Measurements from ENCODE around the gene SPG7. TPM values are rescaled to one million over a fixed set of nuclear protein-coding genes. Genes with fewer than 3 reads are reported as not detected.
A peak's percentile ranks its signal among the peaks of the same experiment; 100 is the strongest.

Gene SPG7
- total and polyA plus RNA-seq, 2 of the 4 experiments (the other 2 are of a cell fraction): 94.6 to 96.8 TPM

DNA sequence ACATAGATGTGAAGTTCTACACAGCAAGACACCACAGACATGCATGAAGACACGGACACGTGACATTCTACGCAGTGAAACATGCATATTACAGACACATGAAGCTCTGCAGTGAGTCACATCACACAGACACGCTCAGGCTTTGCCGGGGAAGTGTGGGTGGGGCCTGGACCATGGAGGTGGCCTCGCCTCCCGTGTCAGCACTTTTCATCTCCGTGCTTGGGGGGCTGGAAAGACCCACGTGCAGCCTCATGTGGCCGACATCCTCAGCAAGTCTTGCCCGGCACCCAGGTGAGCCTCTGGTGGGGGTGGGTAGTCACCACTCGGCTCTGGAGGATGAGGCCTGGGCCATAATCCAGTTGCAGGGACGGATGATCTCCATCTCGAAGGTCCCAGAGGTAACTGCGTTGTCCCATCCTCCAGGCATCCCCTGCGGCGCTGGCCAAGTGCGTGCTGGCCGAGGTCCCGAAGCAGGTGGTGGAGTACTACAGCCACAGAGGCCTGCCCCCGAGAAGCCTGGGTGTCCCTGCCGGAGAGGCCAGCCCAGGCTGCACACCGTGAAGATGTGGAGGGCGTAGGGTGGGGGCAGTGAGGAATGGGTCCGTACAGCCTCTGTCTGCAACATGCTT lies 88.0 kb downstream of the SPG7 start:
- H3K4me3 ChIP-seq (ENCODE audit: insufficient read depth, low read depth, low read length): no peak overlapping the region
- H2BK5ac ChIP-seq (ENCODE audit: low read depth, low read length, poor library complexity, severe bottlenecking): no peak overlapping the region
- no peaks in the 10 kb centered on the region for H3K4me1 ChIP-seq (ENCODE audit: control insufficient read depth, insufficient read depth, low read length)
- 88% methylated on average over 7 of the region's 25 CpGs; no CpG with 5 or more reads in 1 of the 2 experiments for WGBS, 2 experiments (ENCODE audit: extremely low coverage in 2 of 2, insufficient read length in 1 of 2)
- no peak overlapping the region for H3K27ac ChIP-seq (ENCODE audit: insufficient read depth, low read length)
- TF ChIP-seq RCOR1 (IDR thresholded peaks at IDR 0.05; ENCODE audit: insufficient replicate concordance, low read length) (no peak), POLR2A (IDR thresholded peaks at IDR 0.05; ENCODE audit: low read depth, low read length) (no peak), MAFK (IDR thresholded peaks at IDR 0.05; ENCODE audit: low read depth, low read length) (peak; percentile 54)
- no peak overlapping the region for H2AK5ac ChIP-seq (ENCODE audit: low read depth, low read length)
- H3K9me1 ChIP-seq (ENCODE audit: insufficient read depth, low read length): no peaks in the 10 kb centered on the region; the same call in 1 of the 2 replicates
- DNase-seq: no peak
- H3K18ac ChIP-seq (ENCODE audit: low read depth, low read length): no peak overlapping the region
- H2BK15ac ChIP-seq (ENCODE audit: low read depth, low read length): no peak overlapping the region
- no peak overlapping the region for H3K4me2 ChIP-seq (ENCODE audit: low read depth, low read length)
- no peak overlapping the region for H3K23ac ChIP-seq (ENCODE audit: low read depth, low read length)
- ChIA-PET CTCF (interaction anchor here (1.1 kb wide), 1 partner anchor 12 kb away, joined by 4 read pairs; no protein-coding TSS in a partner anchor), POLR2A (ENCODE audit: unreplicated experiment) (no interaction called here)
- no peaks in the 10 kb centered on the region for H3K79me1 ChIP-seq (ENCODE audit: low read depth in 1 of 2, low read length in 2 of 2)
- no peaks in the 10 kb centered on the region for H4K20me1 ChIP-seq (ENCODE audit: insufficient read depth, low read length)
- no peaks in the 10 kb centered on the region; the same call in 1 of the 2 replicates for H3K36me3 ChIP-seq (ENCODE audit: control insufficient read depth, insufficient read depth, low read length)
- no peak overlapping the region for H3K14ac ChIP-seq (replicated peaks; ENCODE audit: low read depth, low read length)
- H4K5ac ChIP-seq (ENCODE audit: low read depth, low read length): no peak overlapping the region
- no peak overlapping the region for H3K9ac ChIP-seq (ENCODE audit: low read depth, low read length)
- no peak overlapping the region for H2BK20ac ChIP-seq (ENCODE audit: low read depth, low read length)
- dilution Hi-C loops (cut with HindIII; ENCODE audit: low sequenced_read_pairs, unreplicated experiment) (no loop called here), intact Hi-C loops (cut with micrococcal nuclease) (no loop called here), in situ Hi-C loops (cut with MboI; ENCODE audit: low sequenced_read_pairs) (no loop called here)
- no peaks in the 10 kb centered on the region for H3K27me3 ChIP-seq (ENCODE audit: control insufficient read depth, insufficient read depth, low read length)
- no peak overlapping the region for H2AK9ac ChIP-seq (replicated peaks; ENCODE audit: low read depth, low read length, poor library complexity)
- H2BK120ac ChIP-seq (ENCODE audit: low read depth, low read length): no peak overlapping the region
- no peak overlapping the region for H4K8ac ChIP-seq (ENCODE audit: low read depth in 2 of 2, low read length in 2 of 2)
- H3K9me3 ChIP-seq (ENCODE audit: control insufficient read depth, insufficient read depth, low read length): no peaks in the 10 kb centered on the region
- H2AFZ ChIP-seq (replicated peaks; ENCODE audit: low read length, poor library complexity): no peak overlapping the region
- no peak overlapping the region for H3K56ac ChIP-seq (ENCODE audit: extremely low read depth, insufficient read depth, low read length)
- BruUV-seq (replicated peaks): no TSS peak
- no peak overlapping the region for H4K91ac ChIP-seq (ENCODE audit: insufficient read depth, low read depth, low read length)
- ATAC-seq (ENCODE audit: low read depth): no peak
- no peak overlapping the region for H3K4ac ChIP-seq (ENCODE audit: low read depth, low read length)

Data from IMR-90 (cell line).